ENCODE measurements around the gene CDHR2.

CDHR2 gene

DNA sequence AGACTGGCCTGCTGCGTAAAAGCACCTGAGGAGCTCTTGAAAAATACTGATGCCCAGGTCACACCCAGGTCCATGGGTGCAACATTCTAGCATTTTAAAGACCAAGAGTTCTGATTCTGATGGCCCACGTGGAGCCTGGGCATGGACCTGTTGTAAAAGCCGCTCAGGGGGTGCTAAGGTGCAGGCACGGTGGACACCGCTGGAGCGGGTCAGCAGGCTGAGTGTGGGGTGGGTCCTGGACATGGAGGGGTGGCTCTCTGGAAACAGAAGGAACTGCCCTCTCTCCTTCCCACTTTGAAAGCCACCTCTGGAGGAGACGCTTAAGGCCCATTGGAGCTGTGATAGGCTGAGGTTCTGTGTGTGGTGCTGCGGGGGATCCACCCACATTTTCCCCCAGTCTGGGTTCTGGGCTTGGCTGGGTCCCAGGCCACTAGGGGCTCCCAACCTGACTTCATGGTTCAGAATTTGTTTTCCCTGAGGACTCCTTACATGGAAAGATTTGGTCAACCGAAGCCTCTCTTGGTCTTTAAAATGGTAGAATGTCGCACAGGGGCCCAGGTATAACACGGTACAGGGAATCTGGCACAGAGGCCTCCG, 44.2 kb downstream of the CDHR2 start:
- DNase-seq (ENCODE audit: low spot score), result no peak
- TF ChIP-seq CTCF (IDR thresholded peaks at IDR 0.05; ENCODE audit: extremely low read depth, insufficient read depth, missing control alignments), result no peak
- in situ Hi-C loops (cut with MboI; ENCODE audit: low pct_unique_long_range_greater_than_20kb, low sequenced_read_pairs, unreplicated experiment), result loop anchor here (25.0 kb wide), 1 partner anchor 856 kb away; no protein-coding TSS in a partner anchor

GRCh38 chr5:176594554-176594953, 45.4 kb downstream of the CDHR2 start:
- in situ Hi-C loops (cut with MboI; ENCODE audit: low pct_unique_long_range_greater_than_20kb, low sequenced_read_pairs, unreplicated experiment), result loop anchor here (25.0 kb wide), 1 partner anchor 857 kb away; no protein-coding TSS in a partner anchor
- no peak for DNase-seq (ENCODE audit: low spot score)
- no peak for TF ChIP-seq CTCF (IDR thresholded peaks at IDR 0.05; ENCODE audit: extremely low read depth, insufficient read depth, missing control alignments)

DNA sequence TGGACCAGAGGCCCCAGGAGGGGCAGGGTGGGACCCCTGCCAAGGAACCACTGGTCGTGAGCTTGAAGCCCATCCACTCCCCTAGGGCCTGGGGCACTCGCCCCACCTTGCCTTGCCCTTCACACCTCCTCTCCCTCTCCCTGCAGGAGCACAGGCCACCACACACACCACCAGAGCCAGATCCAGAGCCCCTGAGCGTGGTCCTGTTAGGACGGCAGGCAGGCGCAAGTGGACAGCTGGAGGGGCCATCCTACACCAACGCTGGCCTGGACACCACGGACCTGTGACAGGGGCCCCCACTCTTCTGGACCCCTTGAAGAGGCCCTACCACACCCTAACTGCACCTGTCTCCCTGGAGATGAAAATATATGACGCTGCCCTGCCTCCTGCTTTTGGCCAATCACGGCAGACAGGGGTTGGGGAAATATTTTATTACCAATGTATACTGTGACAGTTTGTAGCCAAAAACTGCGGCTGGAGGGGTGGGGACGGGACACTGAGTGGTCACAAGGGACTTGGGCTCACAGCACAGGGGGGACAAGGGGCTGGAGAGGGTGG, 46.3 kb downstream of the CDHR2 start:
- in situ Hi-C loops (cut with MboI; ENCODE audit: low pct_unique_long_range_greater_than_20kb, low sequenced_read_pairs, unreplicated experiment), result loop anchor here (25.0 kb wide), 1 partner anchor 858 kb away; no protein-coding TSS in a partner anchor
- no peak for TF ChIP-seq CTCF (IDR thresholded peaks at IDR 0.05; ENCODE audit: extremely low read depth, insufficient read depth, missing control alignments)
- DNase-seq (ENCODE audit: low spot score), result no peak

DNA sequence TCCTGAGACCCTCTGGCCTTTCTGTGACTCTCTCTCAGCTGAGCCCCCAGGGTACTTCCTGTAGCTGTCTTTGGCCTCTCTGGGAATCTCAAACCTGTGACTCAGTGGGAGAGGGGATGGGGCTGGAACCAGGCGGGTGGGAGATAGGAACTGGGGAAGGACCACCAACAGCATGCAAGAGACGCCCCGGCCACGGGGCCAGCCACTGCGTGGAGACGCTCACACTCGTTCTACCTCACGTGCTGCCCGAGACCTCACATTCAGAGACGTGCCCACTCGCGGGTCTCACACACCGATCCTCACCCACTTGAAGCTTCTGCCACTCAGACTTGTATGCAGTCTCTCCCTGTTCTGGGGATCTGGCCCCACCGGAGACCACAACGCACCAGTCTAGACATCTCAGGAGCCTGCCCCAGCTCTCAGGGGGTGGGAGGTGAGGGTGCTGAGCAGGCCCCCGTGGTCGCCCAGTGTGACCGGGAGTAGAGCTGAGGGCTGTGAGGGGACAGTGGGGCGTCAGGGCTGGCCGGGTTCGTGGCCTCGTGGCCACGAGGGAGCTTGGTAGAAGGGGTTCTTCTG, 47.0 kb downstream of the CDHR2 start:
- DNase-seq (ENCODE audit: low spot score), result no peak
- in situ Hi-C loops (cut with MboI; ENCODE audit: low pct_unique_long_range_greater_than_20kb, low sequenced_read_pairs, unreplicated experiment), result loop anchor here (25.0 kb wide), 1 partner anchor 859 kb away; no protein-coding TSS in a partner anchor
- no peak for TF ChIP-seq CTCF (IDR thresholded peaks at IDR 0.05; ENCODE audit: extremely low read depth, insufficient read depth, missing control alignments)

DNA sequence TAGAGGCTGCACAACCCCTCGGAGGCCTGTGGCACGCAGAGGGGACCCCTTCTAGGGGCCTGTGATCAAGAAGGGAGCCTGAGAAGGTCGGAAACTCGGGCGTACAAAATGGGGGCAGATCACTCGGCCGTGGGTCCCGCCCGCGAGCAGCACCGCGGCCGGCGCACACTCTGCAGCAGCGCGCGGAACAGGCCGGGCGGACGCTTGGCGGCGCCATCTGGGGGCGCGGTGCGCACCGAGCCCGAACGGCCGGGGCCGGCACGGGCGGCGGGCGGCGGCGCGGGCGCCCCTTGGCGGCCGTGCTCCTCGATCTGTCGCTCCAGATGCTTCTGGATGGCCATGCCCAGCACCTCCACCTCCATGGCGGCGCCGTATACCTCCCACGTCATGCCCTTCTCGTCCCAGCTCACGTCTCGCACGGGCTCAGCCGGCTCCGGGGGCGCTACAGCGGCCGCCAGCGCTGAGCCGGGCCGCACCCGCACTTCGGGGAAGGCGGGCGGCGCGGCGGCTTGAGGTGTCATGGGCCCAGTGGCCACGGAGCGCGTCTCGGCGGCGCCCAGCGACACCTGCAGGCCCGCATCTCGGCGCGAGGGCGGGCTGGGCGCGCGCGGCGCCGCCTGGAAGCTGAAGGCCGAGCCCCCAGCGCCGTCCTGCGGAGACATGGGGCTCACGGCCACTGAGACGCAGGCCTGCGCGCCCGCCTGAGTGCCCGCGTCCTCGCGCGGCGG, 47.7 kb downstream of the CDHR2 start:
- DNase-seq (ENCODE audit: low spot score), result peak; percentile 86
- peak; percentile 63 for TF ChIP-seq CTCF (IDR thresholded peaks at IDR 0.05; ENCODE audit: extremely low read depth, insufficient read depth, missing control alignments)
- in situ Hi-C loops (cut with MboI; ENCODE audit: low pct_unique_long_range_greater_than_20kb, low sequenced_read_pairs, unreplicated experiment), result loop anchor here (25.0 kb wide), 1 partner anchor 860 kb away; no protein-coding TSS in a partner anchor

All from GM13977 (cell line).